Measurements from ENCODE around the gene SLC9A6.
"Not testable (repeated sequence)": the region's sequence is repeated elsewhere in the genome, so short reads cannot be mapped to it uniquely, and the experiment has no call there.

Gene SLC9A6

GRCh38 chrX:136065044-136065671 is 79.9 kb downstream of the SLC9A6 start:
- no peak for TF ChIP-seq CTCF (IDR thresholded peaks at IDR 0.05; ENCODE audit: low read depth, low read length, missing control alignments)
- no peak for DNase-seq (ENCODE audit: low read depth)
- H3K4me3 ChIP-seq (ENCODE audit: low read depth, low read length) = no peak overlapping the region

- TF ChIP-seq CTCF (IDR thresholded peaks at IDR 0.05; ENCODE audit: low read depth, low read length, missing control alignments) = no peak
- H3K4me3 ChIP-seq (ENCODE audit: low read depth, low read length) = no peak overlapping the region
These were observed 81.9 kb downstream of the SLC9A6 start for GRCh38 chrX:136067097-136067496.

GRCh38 chrX:136067966-136068365 is 82.7 kb downstream of the SLC9A6 start:
- TF ChIP-seq CTCF (IDR thresholded peaks at IDR 0.05; ENCODE audit: low read depth, low read length, missing control alignments) = no peak
- DNase-seq (ENCODE audit: low read depth) = no peak
- H3K4me3 ChIP-seq (ENCODE audit: low read depth, low read length) = no peak overlapping the region

More at GRCh38 chrX:136067097-136067496, 81.9 kb downstream of the SLC9A6 start:
- no peak for DNase-seq (ENCODE audit: low read depth)

- TF ChIP-seq CTCF (IDR thresholded peaks at IDR 0.05; ENCODE audit: low read depth, low read length, missing control alignments) = no peak
- no peak for DNase-seq (ENCODE audit: low read depth)
- no peak overlapping the region for H3K4me3 ChIP-seq (ENCODE audit: low read depth, low read length)
These were observed 91.7 kb downstream of the SLC9A6 start for GRCh38 chrX:136076942-136077341.

- H3K4me3 ChIP-seq (ENCODE audit: low read depth, low read length) = no peak overlapping the region
- no peak for TF ChIP-seq CTCF (IDR thresholded peaks at IDR 0.05; ENCODE audit: low read depth, low read length, missing control alignments)
- DNase-seq (ENCODE audit: low read depth) = no peak
These were observed 95.5 kb downstream of the SLC9A6 start for GRCh38 chrX:136080766-136081165.

- TF ChIP-seq CTCF (IDR thresholded peaks at IDR 0.05; ENCODE audit: low read depth, low read length, missing control alignments) = no peak
- no peak overlapping the region for H3K4me3 ChIP-seq (ENCODE audit: low read depth, low read length)
- DNase-seq (ENCODE audit: low read depth) = no peak
These were observed 101.3 kb downstream of the SLC9A6 start for GRCh38 chrX:136086521-136086920.

- DNase-seq (ENCODE audit: low read depth); H3K4me3 ChIP-seq (ENCODE audit: low read depth, low read length): not testable (repeated sequence)
These were observed 106.7 kb downstream of the SLC9A6 start for GRCh38 chrX:136091898-136092297.

Data from GM12864 (cell line).